OCI-LY1 (cell line): ENCODE measurements around the gene CPEB1.
"Not testable (repeated sequence)": the region's sequence is repeated elsewhere in the genome, so short reads cannot be mapped to it uniquely, and the experiment has no call there.

Source experiments
- H2AFZ ChIP-seq: fragments of 200-600 bp; sonication (generic), shearing (Covaris generic); 2 replicates; pipeline ENCODE4 v1.6.0; 2014; ENCODE audit warnings: antibody characterized with exemption, mild to moderate bottlenecking, low read length
- H3F3A ChIP-seq: fragments of 200-600 bp; sonication (generic), shearing (Covaris generic); 2 replicates; pipeline ENCODE4 v1.6.0; 2014; ENCODE audit warnings: mild to moderate bottlenecking, antibody characterized with exemption, low read length, moderate library complexity; ENCODE audit not compliant: insufficient read depth
- H3K27ac ChIP-seq: fragments of 200-600 bp; sonication (generic); 2 replicates; pipeline ENCODE4 v1.5.1; 2014; ENCODE audit warnings: low read length, mixed run types, mild to moderate bottlenecking, low read depth; ENCODE audit not compliant: poor library complexity, severe bottlenecking
- H3K27me3 ChIP-seq: fragments of 200-600 bp; sonication (generic); 2 replicates; pipeline ENCODE4 v1.6.0; 2014; ENCODE audit warnings: antibody characterized with exemption, mild to moderate bottlenecking, low read length, moderate library complexity; ENCODE audit not compliant: insufficient read depth
- H3K36me3 ChIP-seq: fragments of 200-600 bp; sonication (generic); 2 replicates; pipeline ENCODE4 v1.6.1; 2014; ENCODE audit warnings: mild to moderate bottlenecking, antibody characterized with exemption, low read length, moderate library complexity, mixed read lengths; ENCODE audit not compliant: insufficient read depth
- H3K4me1 ChIP-seq: fragments of 200-600 bp; sonication (generic); 2 replicates; pipeline ENCODE4 v1.5.1; 2014; ENCODE audit warnings: mild to moderate bottlenecking, low read length, moderate library complexity; ENCODE audit not compliant: insufficient read depth, severe bottlenecking
- H3K4me2 ChIP-seq: fragments of 200-600 bp; sonication (generic), shearing (Covaris generic); 2 replicates; pipeline ENCODE4 v1.6.1; 2014; ENCODE audit warnings: low read length
- H3K4me3 ChIP-seq: fragments of 200-600 bp; sonication (generic); 2 replicates; pipeline ENCODE4 v1.5.1; 2014; ENCODE audit warnings: low read length, low read depth, mild to moderate bottlenecking, mixed read lengths; ENCODE audit not compliant: poor library complexity, severe bottlenecking
- H3K79me2 ChIP-seq: fragments of 200-600 bp; shearing (Covaris generic); 2 replicates; pipeline ENCODE4 v1.6.1; 2016; ENCODE audit warnings: mixed run types, low read length, mixed read lengths; ENCODE audit not compliant: insufficient read depth
- H3K9ac ChIP-seq: fragments of 200-600 bp; sonication (generic), shearing (Covaris generic); 2 replicates; pipeline ENCODE4 v1.6.1; 2014; ENCODE audit warnings: mild to moderate bottlenecking, low read length, mixed read lengths
- H3K9me2 ChIP-seq: fragments of 200-600 bp; sonication (generic), shearing (Covaris generic); 2 replicates; pipeline ENCODE4 v1.6.1; 2014; ENCODE audit warnings: low read depth, mild to moderate bottlenecking, low read length, mixed read lengths
- H3K9me3 ChIP-seq: fragments of 200-600 bp; shearing (Covaris generic); 2 replicates; pipeline ENCODE4 v1.6.1; 2014; ENCODE audit warnings: low read length, mixed read lengths
- H4K20me1 ChIP-seq: fragments of 200-600 bp; sonication (generic), shearing (Covaris generic); 2 replicates; pipeline ENCODE4 v1.6.0; 2016; ENCODE audit warnings: mild to moderate bottlenecking, low read length; ENCODE audit not compliant: insufficient read depth

CPEB1 gene

GRCh38 chr15:82504074-82504473 lies 143.1 kb downstream of the CPEB1 start:
- not testable (repeated sequence) for H3K9me3 ChIP-seq, H4K20me1 ChIP-seq, H3K9ac ChIP-seq, H3K4me1 ChIP-seq, H3K27ac ChIP-seq, H3F3A ChIP-seq, H2AFZ ChIP-seq, H3K27me3 ChIP-seq, H3K36me3 ChIP-seq, H3K9me2 ChIP-seq, H3K79me2 ChIP-seq, H3K4me3 ChIP-seq, H3K4me2 ChIP-seq

- not testable (repeated sequence) for H3K9me2 ChIP-seq, H4K20me1 ChIP-seq, H3F3A ChIP-seq, H3K4me2 ChIP-seq, H3K9ac ChIP-seq, H3K4me1 ChIP-seq, H3K27ac ChIP-seq, H2AFZ ChIP-seq, H3K4me3 ChIP-seq, H3K36me3 ChIP-seq, H3K79me2 ChIP-seq, H3K27me3 ChIP-seq, H3K9me3 ChIP-seq
Observed at GRCh38 chr15:82502700-82503339, 144.3 kb downstream of the CPEB1 start.

- H4K20me1 ChIP-seq = not testable (repeated sequence)
Observed at GRCh38 chr15:82500772-82501171, 146.4 kb downstream of the CPEB1 start.

GRCh38 chr15:82497978-82498377 lies 149.2 kb downstream of the CPEB1 start:
- H3K4me3 ChIP-seq, H3F3A ChIP-seq, H3K9me3 ChIP-seq, H3K27me3 ChIP-seq, H3K4me2 ChIP-seq, H3K9ac ChIP-seq, H4K20me1 ChIP-seq, H3K36me3 ChIP-seq, H2AFZ ChIP-seq, H3K27ac ChIP-seq, H3K9me2 ChIP-seq, H3K79me2 ChIP-seq, H3K4me1 ChIP-seq: not testable (repeated sequence)

More at GRCh38 chr15:82500772-82501171, 146.4 kb downstream of the CPEB1 start:
- H3K36me3 ChIP-seq, H3K4me1 ChIP-seq, H3K9ac ChIP-seq, H2AFZ ChIP-seq, H3K79me2 ChIP-seq, H3K9me3 ChIP-seq, H3K9me2 ChIP-seq, H3K4me3 ChIP-seq, H3F3A ChIP-seq, H3K27me3 ChIP-seq, H3K27ac ChIP-seq, H3K4me2 ChIP-seq: not testable (repeated sequence)
